ENCODE results near the gene MYLK.

DNA sequence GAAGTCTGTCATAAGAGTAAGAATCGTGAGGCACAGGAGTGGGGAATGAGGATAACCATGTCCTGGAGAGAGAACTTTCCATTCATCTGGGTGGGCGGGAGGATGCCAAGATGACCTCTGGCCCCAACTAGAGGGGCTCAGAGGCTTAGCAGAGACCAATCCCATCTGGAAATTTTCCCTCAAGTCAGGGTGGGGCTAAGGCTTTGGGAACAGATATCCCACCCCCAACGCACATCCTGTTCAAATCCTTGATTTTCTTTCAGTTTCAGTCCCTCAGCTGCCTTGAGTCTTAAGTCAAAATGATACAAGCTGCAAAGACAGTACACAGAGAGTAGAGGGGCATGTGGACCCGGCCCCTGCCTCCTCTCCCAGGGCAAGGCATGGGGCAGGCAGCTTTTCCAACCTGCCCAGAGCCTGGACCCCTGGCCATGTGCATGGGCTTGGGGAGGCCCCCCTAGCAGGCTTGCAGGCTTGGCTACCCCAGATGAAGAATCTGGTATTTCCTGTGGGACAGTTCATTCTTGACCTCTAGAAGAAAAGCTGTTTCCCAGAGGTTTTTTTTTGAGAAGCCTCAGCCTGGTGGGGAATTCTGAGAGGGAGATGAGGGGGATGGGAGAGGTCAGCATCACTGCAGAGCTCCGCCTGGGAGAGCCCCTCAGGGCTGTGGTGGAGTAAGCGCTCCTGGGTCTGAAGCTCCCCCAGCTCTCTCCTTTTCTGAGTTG, 189.6 kb downstream of the MYLK start:
- TF ChIP-seq EZH2 (IDR thresholded peaks at IDR 0.05; ENCODE audit: borderline replicate concordance, low read length): no peak
- TF ChIP-seq, protein P1, sequence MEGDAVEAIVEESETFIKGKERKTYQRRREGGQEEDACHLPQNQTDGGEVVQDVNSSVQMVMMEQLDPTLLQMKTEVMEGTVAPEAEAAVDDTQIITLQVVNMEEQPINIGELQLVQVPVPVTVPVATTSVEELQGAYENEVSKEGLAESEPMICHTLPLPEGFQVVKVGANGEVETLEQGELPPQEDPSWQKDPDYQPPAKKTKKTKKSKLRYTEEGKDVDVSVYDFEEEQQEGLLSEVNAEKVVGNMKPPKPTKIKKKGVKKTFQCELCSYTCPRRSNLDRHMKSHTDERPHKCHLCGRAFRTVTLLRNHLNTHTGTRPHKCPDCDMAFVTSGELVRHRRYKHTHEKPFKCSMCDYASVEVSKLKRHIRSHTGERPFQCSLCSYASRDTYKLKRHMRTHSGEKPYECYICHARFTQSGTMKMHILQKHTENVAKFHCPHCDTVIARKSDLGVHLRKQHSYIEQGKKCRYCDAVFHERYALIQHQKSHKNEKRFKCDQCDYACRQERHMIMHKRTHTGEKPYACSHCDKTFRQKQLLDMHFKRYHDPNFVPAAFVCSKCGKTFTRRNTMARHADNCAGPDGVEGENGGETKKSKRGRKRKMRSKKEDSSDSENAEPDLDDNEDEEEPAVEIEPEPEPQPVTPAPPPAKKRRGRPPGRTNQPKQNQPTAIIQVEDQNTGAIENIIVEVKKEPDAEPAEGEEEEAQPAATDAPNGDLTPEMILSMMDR (IDR thresholded peaks at IDR 0.05; ENCODE audit: low read length): no peak

All from OCI-LY1 (cell line).